Right cardiac atrium (tissue), 5 donors: ENCODE results near the gene SHOC2. TPM values are rescaled to one million over a fixed set of nuclear protein-coding genes. Genes with fewer than 3 reads are reported as not detected.

Source experiments
- ATAC-seq, 2 donors: fragments of 200-7000 bp; cut with Tn5 transposase; one replicate each; pipeline versions ENCODE4 v1.8.0 to v1.9.1; 2020; ENCODE audit warnings: moderate library complexity in 2 of 2, mild to moderate bottlenecking in 1 of 2
- DNase-seq, 3 donors: peaks; one replicate each; pipeline ENCODE4 v3.0.0-alpha.2; 2020
- H3K27ac ChIP-seq: one replicate; pipeline ENCODE4 v1.5.1; 2013; ENCODE audit warnings: mild to moderate bottlenecking, low read length, control low read depth, moderate library complexity
- H3K27me3 ChIP-seq: one replicate; pipeline ENCODE4 v1.6.1; 2013; ENCODE audit not compliant: control insufficient read depth, insufficient read depth
- H3K4me1 ChIP-seq: one replicate; pipeline ENCODE4 v1.6.1; 2013; ENCODE audit warnings: low read length; ENCODE audit not compliant: control insufficient read depth, insufficient read depth
- H3K4me3 ChIP-seq: one replicate; pipeline ENCODE4 v1.5.1; 2013; ENCODE audit warnings: low read length, control low read depth
- H3K9me3 ChIP-seq: one replicate; pipeline ENCODE4 v1.6.1; 2013; ENCODE audit warnings: low read length; ENCODE audit not compliant: control insufficient read depth
- WGBS: extraction: QIAGEN DNeasy Blood & Tissue Kit; methylation state at CpG from one replicate; pipeline ENCODE4 v1.1.7; 2013; 5-methylcytosine and 5-hydroxymethylcytosine counted together
- intact Hi-C, 4 donors: fragments of 100-400 bp; cut with DNase I; formaldehyde crosslinking; loops; one replicate each; pipeline versions ENCODE4 v1.11.0 to v1.14.0; 2022 to 2023
- polyA plus RNA-seq: library from polyadenylated mRNA; stranded (reverse); fragments of 200-250 nt; gene quantifications from one replicate; pipeline ENCODE4 v1.2.3, GENCODE V29; 2013
- total RNA-seq, 4 donors: library from RNA; stranded (reverse); fragmentation: NEBNext Ultra II Directional; extraction: Animal tissue kit (Norgen Biotek cat#: 25700); gene quantifications; one replicate each; pipeline ENCODE4 v1.2.1, GENCODE V29; 2021
- donor health status: healthy with polysubstance abuse.
- donor health status: DM: no; HTN: yes; CAD: no.
- donor health status: DM: no; HTN: no; CAD: no.
- donor health status: DM: no; HTN: yes; CAD: no; lungs with severe emphysema.
- donor health status: DM: yes; HTN: yes; CAD: no.

Gene SHOC2
- total and polyA plus RNA-seq, 5 donors: 24.8 to 60.7 (median 51.6) TPM

DNA sequence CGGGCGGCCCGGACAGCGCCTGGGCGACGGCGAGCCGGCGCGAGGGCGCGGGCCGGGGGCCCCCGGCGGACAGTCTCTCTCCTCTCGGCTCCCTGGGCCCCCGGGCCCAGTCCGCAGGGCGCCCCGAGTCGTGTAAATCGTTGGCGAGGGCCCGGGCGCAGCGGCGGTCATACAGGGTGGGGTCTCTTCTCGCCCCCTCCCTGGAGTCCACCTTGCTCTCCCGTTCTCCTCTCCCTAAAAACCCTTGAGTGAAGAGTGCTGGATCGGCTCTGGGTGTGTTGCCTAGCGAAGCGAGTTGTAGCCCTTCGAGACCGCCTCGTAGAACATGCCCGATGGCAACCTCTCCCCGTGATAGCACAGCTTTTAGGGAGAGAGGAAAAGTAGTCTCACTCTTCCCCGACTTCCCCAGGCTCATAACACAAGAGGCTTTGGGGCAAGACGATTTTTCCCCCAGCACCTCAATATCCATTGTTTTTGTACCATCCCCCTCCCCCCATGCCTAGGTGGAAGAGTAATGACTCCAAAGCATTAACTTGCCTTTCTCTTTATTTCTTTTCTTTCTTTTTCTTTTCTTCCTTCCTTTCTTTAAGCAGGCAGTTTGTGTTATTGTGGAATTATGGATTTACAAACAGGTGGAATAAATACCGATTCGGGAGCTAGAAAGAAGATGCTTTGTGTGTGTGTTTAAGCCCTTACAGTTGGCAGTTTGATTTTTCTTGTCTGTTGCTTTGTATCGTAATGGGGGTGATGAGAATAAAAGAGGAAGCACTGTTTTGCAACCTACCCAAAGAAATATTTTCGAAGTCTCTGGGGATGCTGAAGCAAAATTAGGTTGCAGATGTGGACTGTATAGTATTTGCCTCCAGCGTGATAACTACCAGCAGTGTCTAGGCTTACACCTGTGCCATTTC, 822 bp downstream of the SHOC2 start:
- Histone ChIP-seq H3K4me1 (peaks cover 3% of the 10 kb centered on the region), H3K9me3 (no peaks in the 10 kb centered on the region), H3K4me3 (peak overlapping the region; percentile 99), H3K27ac (peak overlapping the region; percentile 98), H3K27me3 (no peaks in the 10 kb centered on the region)
- intact Hi-C loops: loop anchor here in 1 of 4 donors (10.0 kb wide), 1 partner anchor 55 kb away; no protein-coding TSS in a partner anchor
- WGBS: under 1% methylated on average over 44 of the region's 44 CpGs
- DNase-seq (peak; percentile 49 to 78 (median 68)), ATAC-seq (no peak)

DNA sequence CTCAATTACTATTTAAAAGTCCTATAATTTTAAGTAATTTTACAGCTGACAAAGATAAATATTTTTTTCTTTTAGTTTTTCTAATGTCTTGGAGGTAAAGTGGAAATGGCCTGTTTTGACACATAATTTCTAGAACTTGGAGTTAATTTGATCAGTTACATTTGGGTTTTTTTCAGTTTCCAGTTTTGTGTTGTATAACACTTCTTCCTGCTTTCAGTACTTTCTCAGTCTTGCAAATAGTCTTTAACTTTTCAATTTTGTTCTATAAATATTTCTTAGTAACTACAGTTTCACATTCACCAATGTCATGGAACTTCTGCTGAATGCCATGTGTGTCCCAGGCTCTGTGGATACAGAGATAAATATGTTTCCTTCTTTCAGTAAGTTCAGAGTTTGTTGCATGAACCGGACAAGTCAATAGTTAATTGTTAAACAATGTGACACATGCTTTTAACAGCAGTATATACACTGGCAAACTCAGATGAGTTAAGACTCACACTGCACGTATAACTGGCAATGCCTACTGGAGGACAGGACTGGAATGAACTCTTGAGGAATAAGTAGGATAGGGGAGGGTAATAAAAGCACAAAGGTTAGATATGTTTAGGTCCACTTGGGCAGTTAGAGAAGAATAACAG, 4.6 kb downstream of the SHOC2 start:
- H3K9me3 ChIP-seq: no peaks in the 10 kb centered on the region
- no peak overlapping the region for H3K27ac ChIP-seq
- no peak for ATAC-seq
- H3K4me3 ChIP-seq: no peak overlapping the region
- H3K27me3 ChIP-seq: no peaks in the 10 kb centered on the region
- intact Hi-C loops: loop anchor here in 1 of 4 donors (10.0 kb wide), 1 partner anchor 51 kb away; no protein-coding TSS in a partner anchor
- peaks cover 2% of the 10 kb centered on the region for H3K4me1 ChIP-seq
- WGBS: 48% methylated on average over 2 of the region's 2 CpGs
- DNase-seq: no peak

DNA sequence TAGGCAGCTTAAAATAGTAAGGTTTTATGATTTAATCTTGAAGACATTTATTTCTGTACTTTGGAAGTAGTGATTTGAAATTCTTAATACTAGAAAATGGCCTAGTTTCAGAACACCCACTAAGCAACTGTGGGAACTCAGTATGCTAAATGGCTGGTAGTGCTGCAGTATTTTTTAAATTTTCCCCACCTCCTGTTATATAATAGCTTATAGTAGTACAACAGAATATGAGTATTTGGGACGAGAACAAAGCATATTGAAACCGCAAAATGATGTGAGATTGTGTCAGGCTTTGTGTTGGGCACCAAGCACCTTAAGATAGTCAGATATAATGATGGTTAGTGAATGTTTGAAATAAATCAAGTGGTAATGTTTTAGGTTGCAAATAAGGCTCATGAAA, 8.1 kb downstream of the SHOC2 start:
- H3K27ac ChIP-seq: no peak overlapping the region

DNA sequence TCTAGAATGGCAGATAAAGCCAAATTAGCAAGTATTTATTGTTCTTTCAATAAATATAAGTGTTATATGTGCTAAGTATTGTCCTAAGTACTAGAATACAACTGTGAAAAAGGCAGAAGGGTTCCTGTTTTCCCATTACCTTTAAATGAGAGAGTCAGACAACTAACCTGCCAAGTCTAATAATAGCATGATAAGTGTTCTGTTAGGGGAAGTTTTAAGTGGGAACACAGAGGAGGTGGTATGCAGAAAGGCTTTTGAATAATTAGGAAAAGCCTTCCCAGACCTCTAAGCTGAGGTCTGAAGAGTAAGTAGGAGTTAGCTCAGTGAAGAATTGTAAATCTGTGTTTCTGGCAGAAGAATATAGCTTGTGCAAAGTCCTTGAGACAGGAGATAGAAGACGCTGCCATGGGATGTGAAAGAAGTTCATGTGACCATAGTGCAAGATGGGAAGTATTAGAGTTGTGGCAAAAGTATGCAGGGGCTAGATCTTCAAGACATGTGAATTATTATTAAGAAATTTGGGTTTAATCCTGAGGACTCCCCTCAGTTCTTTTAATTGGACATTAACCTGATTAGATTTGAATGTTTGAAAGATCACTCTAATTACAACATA, 12.5 kb downstream of the SHOC2 start:
- Histone ChIP-seq H3K4me3 (no peak overlapping the region), H3K27ac (no peak overlapping the region), H3K9me3 (no peaks in the 10 kb centered on the region), H3K27me3 (no peaks in the 10 kb centered on the region), H3K4me1 (peaks cover 3% of the 10 kb centered on the region)
- DNase-seq (no peak), ATAC-seq (peak; percentile 48 to 59)
- intact Hi-C loops: no loop called here
- 37% methylated on average over 1 of the region's 1 CpG for WGBS

More for the DNA sequence above, 8.1 kb downstream of the SHOC2 start:
- DNase-seq (no peak), ATAC-seq (no peak)
- intact Hi-C loops: loop anchor here in 1 of 4 donors (10.0 kb wide), 1 partner anchor 47 kb away; no protein-coding TSS in a partner anchor
- H3K9me3 ChIP-seq: no peaks in the 10 kb centered on the region
- peaks cover 4% of the 10 kb centered on the region for H3K4me1 ChIP-seq
- WGBS: 98% methylated on average over 2 of the region's 2 CpGs
- H3K27me3 ChIP-seq: no peaks in the 10 kb centered on the region
- no peak overlapping the region for H3K4me3 ChIP-seq

DNA sequence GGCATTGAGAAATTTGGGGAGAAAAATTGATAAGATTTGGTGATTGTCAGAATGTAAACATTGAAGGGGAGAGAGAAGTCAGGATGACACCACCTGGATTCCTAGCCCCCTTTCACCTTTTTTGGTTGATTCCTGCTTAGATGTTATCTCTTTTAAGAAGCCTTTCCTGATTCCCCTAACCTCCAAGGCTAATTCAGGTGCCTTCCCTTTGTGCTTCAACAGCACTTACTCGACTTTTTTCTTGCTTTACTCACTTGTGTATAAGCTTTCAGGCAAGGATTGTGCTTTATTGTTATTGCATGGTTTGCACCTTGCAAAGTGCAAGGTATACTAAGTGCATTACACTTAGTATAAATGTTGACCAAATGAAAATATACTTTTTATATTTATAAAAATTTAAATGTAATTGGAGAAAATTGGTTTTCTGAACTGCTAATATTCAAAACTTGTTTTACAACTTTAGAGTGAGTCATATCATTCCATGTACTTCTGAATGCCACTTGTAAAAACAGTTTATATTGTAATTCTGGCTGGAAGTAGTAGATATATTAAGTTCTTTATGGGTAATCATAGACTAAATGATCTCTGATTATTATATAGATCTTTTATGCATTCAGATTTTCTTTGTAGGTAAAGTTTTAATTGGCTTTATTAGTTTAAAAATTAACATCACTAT, 13.2 kb downstream of the SHOC2 start:
- intact Hi-C loops: no loop called here
- WGBS: 63% methylated on average over 1 of the region's 1 CpG
- H3K27me3 ChIP-seq: no peaks in the 10 kb centered on the region
- DNase-seq (no peak), ATAC-seq (no peak)
- H3K27ac ChIP-seq: no peak overlapping the region
- H3K4me1 ChIP-seq: peaks cover 3% of the 10 kb centered on the region
- H3K4me3 ChIP-seq: no peak overlapping the region
- no peaks in the 10 kb centered on the region for H3K9me3 ChIP-seq

DNA sequence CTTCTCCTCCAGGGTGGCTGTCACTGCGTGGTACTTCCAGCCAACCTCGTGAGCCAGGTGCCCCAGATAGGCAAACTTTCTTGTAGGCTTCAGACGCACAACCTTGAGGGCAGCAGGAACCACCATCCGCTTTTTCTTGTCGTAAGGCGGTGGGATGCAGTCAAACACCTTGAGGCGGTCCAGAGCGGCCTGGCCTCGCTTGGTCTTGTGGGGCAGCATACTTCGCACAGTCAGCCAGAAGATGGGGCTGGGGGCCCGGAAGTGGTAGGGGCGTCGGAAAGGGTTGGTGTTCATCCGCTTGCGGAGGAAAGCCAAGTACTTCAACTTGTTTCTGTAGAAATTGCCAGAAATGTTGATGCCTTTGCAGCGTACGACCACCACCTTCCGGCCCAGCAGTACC, 17.4 kb downstream of the SHOC2 start:
- H3K4me1 ChIP-seq: peaks cover 2% of the 10 kb centered on the region
- no peak overlapping the region for H3K4me3 ChIP-seq
- no peaks in the 10 kb centered on the region for H3K9me3 ChIP-seq
- WGBS: 97% methylated on average over 18 of the region's 18 CpGs
- ATAC-seq: no peak
- intact Hi-C loops: no loop called here
- H3K27ac ChIP-seq: no peak overlapping the region
- peak in 1 of 3 donors; percentile 32 for DNase-seq
- no peaks in the 10 kb centered on the region for H3K27me3 ChIP-seq

DNA sequence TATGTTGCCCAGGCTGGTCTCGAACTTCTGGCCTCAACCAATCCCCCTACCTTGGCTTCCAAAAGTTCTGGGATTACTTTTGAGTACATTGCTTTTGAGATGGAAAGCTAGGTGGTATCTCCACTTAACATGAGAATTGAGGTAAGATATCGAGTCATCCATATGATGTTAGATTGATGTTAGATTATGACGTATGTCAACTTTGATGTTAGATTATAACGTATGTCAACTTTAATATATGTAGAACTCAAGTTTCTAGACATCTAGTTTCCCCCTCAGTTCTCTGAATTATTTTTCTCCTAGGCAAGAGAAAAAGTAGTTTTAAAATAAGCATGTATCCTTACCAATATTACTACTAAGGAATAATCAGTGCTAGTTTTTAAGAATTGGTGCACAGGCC, 20.0 kb downstream of the SHOC2 start:
- 97% methylated on average over 4 of the region's 4 CpGs for WGBS
- intact Hi-C loops: no loop called here
- H3K27me3 ChIP-seq: no peaks in the 10 kb centered on the region
- no peak overlapping the region for H3K27ac ChIP-seq
- DNase-seq (no peak), ATAC-seq (no peak)
- no peaks in the 10 kb centered on the region for H3K9me3 ChIP-seq
- no peak overlapping the region for H3K4me3 ChIP-seq
- no peaks in the 10 kb centered on the region for H3K4me1 ChIP-seq

DNA sequence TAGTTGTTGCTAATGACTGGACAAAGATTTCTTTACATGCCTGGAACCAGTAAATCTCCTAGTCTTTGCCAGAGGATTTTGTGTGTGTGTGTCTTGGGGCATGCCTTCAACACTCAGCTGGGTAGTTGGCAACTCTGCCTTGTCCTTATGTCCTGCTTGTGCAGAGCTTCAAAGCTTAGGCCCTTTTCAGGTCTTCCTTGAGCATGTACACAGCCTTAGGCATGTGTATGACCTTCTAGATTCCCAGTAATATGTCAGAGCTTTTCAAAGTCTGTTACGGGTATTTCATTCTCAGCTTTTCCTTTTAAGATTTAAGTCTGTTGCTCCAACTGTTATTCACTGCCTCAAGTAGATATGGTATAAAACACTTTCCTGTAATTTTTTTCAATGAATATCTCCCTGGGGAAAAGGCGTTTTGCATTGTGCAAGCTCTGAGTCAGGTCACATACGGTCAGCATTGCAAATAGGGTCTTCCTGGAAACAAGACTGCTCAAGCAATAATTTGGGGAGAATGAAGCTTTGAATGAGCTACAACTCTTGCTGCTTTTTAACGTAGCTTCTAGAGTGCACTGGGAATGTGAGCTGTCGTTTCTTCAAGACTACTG, 25.5 kb downstream of the SHOC2 start:
- DNase-seq (no peak), ATAC-seq (peak; percentile 55 to 78)
- H3K4me1 ChIP-seq: peaks cover 11% of the 10 kb centered on the region
- H3K4me3 ChIP-seq: no peak overlapping the region
- no peaks in the 10 kb centered on the region for H3K9me3 ChIP-seq
- no peak overlapping the region for H3K27ac ChIP-seq
- WGBS: 45% methylated on average over 5 of the region's 5 CpGs
- H3K27me3 ChIP-seq: no peaks in the 10 kb centered on the region
- intact Hi-C loops: no loop called here

DNA sequence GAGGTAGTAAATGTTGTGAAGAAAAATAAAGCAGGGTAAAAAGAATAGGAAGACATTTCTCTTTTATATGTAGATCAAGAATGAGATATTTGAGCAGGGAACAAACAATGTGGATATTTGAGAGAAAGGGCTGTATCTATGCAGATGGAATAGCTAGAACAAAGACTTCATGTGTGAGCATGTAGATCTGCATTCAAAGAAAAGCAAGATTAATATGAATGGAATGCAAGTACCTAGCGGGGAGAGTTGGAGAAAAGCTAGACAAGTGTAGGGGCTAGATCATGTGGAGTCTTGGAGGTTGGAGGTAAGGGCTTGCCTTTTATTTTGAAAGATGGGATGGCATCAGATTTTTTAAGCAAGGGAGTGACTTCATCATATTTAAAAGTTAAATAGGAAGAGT, 27.1 kb downstream of the SHOC2 start:
- WGBS: 96% methylated on average over 1 of the region's 1 CpG
- H3K4me3 ChIP-seq: no peak overlapping the region
- H3K4me1 ChIP-seq: peaks cover 11% of the 10 kb centered on the region
- H3K9me3 ChIP-seq: no peaks in the 10 kb centered on the region
- no peak overlapping the region for H3K27ac ChIP-seq
- intact Hi-C loops: no loop called here
- DNase-seq: no peak
- no peaks in the 10 kb centered on the region for H3K27me3 ChIP-seq
- no peak for ATAC-seq

DNA sequence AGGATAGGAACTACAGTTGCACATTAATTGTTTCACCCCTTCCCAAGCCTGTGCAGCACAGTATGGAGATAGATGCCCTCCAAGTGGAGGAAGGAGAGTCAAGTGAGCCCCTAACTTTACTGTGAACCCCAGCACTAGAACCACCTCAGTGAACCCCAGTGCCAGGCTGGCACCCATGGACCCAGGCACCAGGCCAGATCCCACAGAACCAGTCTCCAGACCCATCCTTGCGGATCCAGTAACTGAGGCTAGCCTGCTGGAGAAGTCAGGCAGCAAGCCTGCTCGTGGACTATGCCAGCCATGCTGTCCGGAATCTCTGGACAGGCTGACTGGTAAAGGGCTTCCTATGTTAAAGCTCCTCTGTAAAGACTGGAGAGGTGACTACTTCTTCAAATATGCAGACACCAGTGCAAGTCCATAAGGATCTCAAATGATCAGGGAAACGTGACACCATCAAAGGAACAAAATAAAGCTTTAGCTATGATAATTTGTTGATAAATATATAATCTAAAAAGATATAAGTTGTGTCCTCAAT, 27.7 kb downstream of the SHOC2 start:
- ATAC-seq (no peak), DNase-seq (no peak)
- peaks cover 11% of the 10 kb centered on the region for H3K4me1 ChIP-seq
- intact Hi-C loops: no loop called here
- no peak overlapping the region for H3K27ac ChIP-seq
- no peaks in the 10 kb centered on the region for H3K27me3 ChIP-seq
- no peaks in the 10 kb centered on the region for H3K9me3 ChIP-seq
- WGBS: 84% methylated on average over 4 of the region's 4 CpGs
- no peak overlapping the region for H3K4me3 ChIP-seq
